Measurements from ENCODE around the gene AMN. TPM values are rescaled to one million over a fixed set of nuclear protein-coding genes. Genes with fewer than 3 reads are reported as not detected.

Gene AMN
- total RNA-seq, 4 donors from 2014 or later, result 0.11 to 0.32 TPM; not detected in 2

GRCh38 chr14:102915292-102916110 lies 7.0 kb upstream of the AMN start:
- H3K27ac ChIP-seq (replicated peaks in 1 of 4), result no peak overlapping the region
- no peaks in the 10 kb centered on the region for H3K4me1 ChIP-seq
- no peak overlapping the region for H3K4me3 ChIP-seq
- H3K9me3 ChIP-seq, result no peaks in the 10 kb centered on the region
- intact Hi-C loops (cut with DNase I), result loop anchor here (5.0 to 10.0 kb wide), 2 partner anchors 141 to 393 kb away; partner anchors contain the start of gene TRAF3
- no peaks in the 10 kb centered on the region for H3K36me3 ChIP-seq
- 82% methylated on average over 13 of the region's 19 CpGs for WGBS
- no peak for DNase-seq (ENCODE audit: extremely low spot score)
- H3K27me3 ChIP-seq, result peaks cover 0 to 5% (median 0%) of the 10 kb centered on the region in 4 donors
- TF ChIP-seq POLR2AphosphoS5 (IDR thresholded peaks at IDR 0.05), result no peak
- TF ChIP-seq CTCF (IDR thresholded peaks at IDR 0.05), result no peak

GRCh38 chr14:102916347-102917055 lies 6.0 kb upstream of the AMN start:
- no peak for DNase-seq (ENCODE audit: extremely low spot score)
- WGBS, result 73% methylated on average over 12 of the region's 18 CpGs
- no peak overlapping the region for H3K27ac ChIP-seq (replicated peaks in 1 of 4)
- no peaks in the 10 kb centered on the region for H3K9me3 ChIP-seq
- no peak overlapping the region for H3K4me3 ChIP-seq
- peaks cover 0 to 5% (median 0%) of the 10 kb centered on the region in 4 donors for H3K27me3 ChIP-seq
- H3K4me1 ChIP-seq, result no peaks in the 10 kb centered on the region
- TF ChIP-seq POLR2A (IDR thresholded peaks at IDR 0.05; ENCODE audit: low read depth) (no peak), EP300 (IDR thresholded peaks at IDR 0.05) (no peak), POLR2AphosphoS5 (IDR thresholded peaks at IDR 0.05) (no peak), CTCF (IDR thresholded peaks at IDR 0.05) (no peak)
- intact Hi-C loops (cut with DNase I), result loop anchor here (5.0 to 10.0 kb wide), 2 partner anchors 142 to 394 kb away; partner anchors contain the start of gene TRAF3
- no peaks in the 10 kb centered on the region for H3K36me3 ChIP-seq

GRCh38 chr14:102917056-102917385 lies 5.4 kb upstream of the AMN start:
- intact Hi-C loops (cut with DNase I), result loop anchor here (5.0 to 10.0 kb wide), 2 partner anchors 142 to 395 kb away; partner anchors contain the start of gene TRAF3
- no peak for TF ChIP-seq CTCF (IDR thresholded peaks at IDR 0.05)
- no peak for TF ChIP-seq POLR2AphosphoS5 (IDR thresholded peaks at IDR 0.05)
- no peak for TF ChIP-seq EP300 (IDR thresholded peaks at IDR 0.05)
- DNase-seq (ENCODE audit: extremely low spot score), result no peak
- WGBS, result 92% methylated on average over 5 of the region's 6 CpGs
- Histone ChIP-seq H3K9me3 (no peaks in the 10 kb centered on the region), H3K27me3 (peaks cover 0 to 8% (median 0%) of the 10 kb centered on the region in 4 donors), H3K36me3 (no peaks in the 10 kb centered on the region), H3K27ac (replicated peaks in 1 of 4) (no peak overlapping the region), H3K4me1 (no peaks in the 10 kb centered on the region), H3K4me3 (no peak overlapping the region)

- Histone ChIP-seq H3K27me3 (peaks cover 0 to 14% (median 2%) of the 10 kb centered on the region in 4 donors), H3K36me3 (no peaks in the 10 kb centered on the region), H3K9me3 (no peaks in the 10 kb centered on the region), H3K4me3 (no peak overlapping the region), H3K4me1 (peaks cover under 1 to 3% (median 1%) of the 10 kb centered on the region in 4 donors), H3K27ac (replicated peaks in 1 of 4) (no peak overlapping the region)
- TF ChIP-seq EP300 (IDR thresholded peaks at IDR 0.05) (no peak), CTCF (IDR thresholded peaks at IDR 0.05) (peak; percentile 62 to 69 (median 62))
- intact Hi-C loops (cut with DNase I), result loop anchor here (2.0 to 10.0 kb wide), 3 partner anchors 143 to 395 kb away; partner anchors contain the start of gene TRAF3
- 40% methylated on average over 12 of the region's 12 CpGs for WGBS
- no peak for DNase-seq (ENCODE audit: extremely low spot score)
Observed at GRCh38 chr14:102917469-102918211, 4.8 kb upstream of the AMN start.
